Mucosa of gallbladder (tissue), 1 donor: ENCODE data around the gene TUBB2A. TPM values are rescaled to one million over a fixed set of nuclear protein-coding genes. Genes with fewer than 3 reads are reported as not detected.
A peak's percentile ranks its signal among the peaks of the same experiment; 100 is the strongest.
"Not testable (repeated sequence)": the region's sequence is repeated elsewhere in the genome, so short reads cannot be mapped to it uniquely, and the experiment has no call there.

Experiments used
- DNase-seq: peaks from one replicate; pipeline ENCODE4 v3.0.0-alpha.2; 2020; ENCODE audit warnings: low spot score
- total RNA-seq: library from RNA; stranded (reverse); gene quantifications from one replicate; pipeline ENCODE4 v1.2.1, GENCODE V29; 2021
- donor health status: DM: no; HTN: no; CAD: no.

TUBB2A gene
- 108 TPM for total RNA-seq

GRCh38 chr6:3157131-3157933 lies at the start of gene TUBB2A:
Gene TUBB2A, minus strand, starts transcription at chr6:3157544. Its CDS starts 81 bp downstream, at chr6:3157463.
- peak; percentile 82 for DNase-seq

GRCh38 chr6:3206339-3207015 lies 49.1 kb upstream of the TUBB2A start:
- no peak for DNase-seq

GRCh38 chr6:3205913-3206312 lies 48.6 kb upstream of the TUBB2A start:
- no peak for DNase-seq

- DNase-seq: no peak
Measured at GRCh38 chr6:3204921-3205320, 47.6 kb upstream of the TUBB2A start.

GRCh38 chr6:3202999-3203696 lies 45.8 kb upstream of the TUBB2A start:
- DNase-seq: no peak

GRCh38 chr6:3201388-3201787 lies 44.0 kb upstream of the TUBB2A start:
- DNase-seq: no peak

- DNase-seq: no peak
Measured at GRCh38 chr6:3200682-3201081, 43.3 kb upstream of the TUBB2A start.

- no peak for DNase-seq
Measured at GRCh38 chr6:3199382-3199781, 42.0 kb upstream of the TUBB2A start.

- not testable (repeated sequence) for DNase-seq
Measured at GRCh38 chr6:3197734-3198133, 40.4 kb upstream of the TUBB2A start.

GRCh38 chr6:3196770-3197169 lies 39.4 kb upstream of the TUBB2A start:
- DNase-seq: no peak

GRCh38 chr6:3195695-3196497 lies 38.6 kb upstream of the TUBB2A start:
- no peak for DNase-seq

- DNase-seq: no peak
Measured at GRCh38 chr6:3195420-3195694, 38.0 kb upstream of the TUBB2A start.

GRCh38 chr6:3194535-3195419 lies 37.4 kb upstream of the TUBB2A start:
- no peak for DNase-seq

- DNase-seq: no peak
Measured at GRCh38 chr6:3193102-3193849, 35.9 kb upstream of the TUBB2A start.

GRCh38 chr6:3190779-3191178 lies 33.4 kb upstream of the TUBB2A start:
- no peak for DNase-seq

- DNase-seq: no peak
Measured at GRCh38 chr6:3190056-3190455, 32.7 kb upstream of the TUBB2A start.

GRCh38 chr6:3189192-3189591 lies 31.8 kb upstream of the TUBB2A start:
- not testable (repeated sequence) for DNase-seq

GRCh38 chr6:3188262-3188661 lies 30.9 kb upstream of the TUBB2A start:
- DNase-seq: no peak

GRCh38 chr6:3186974-3187382 lies 29.6 kb upstream of the TUBB2A start:
- no peak for DNase-seq

- no peak for DNase-seq
Measured at GRCh38 chr6:3183066-3183465, 25.7 kb upstream of the TUBB2A start.
